ENCODE results near the gene SPAG16.

The SPAG16 gene

DNA sequence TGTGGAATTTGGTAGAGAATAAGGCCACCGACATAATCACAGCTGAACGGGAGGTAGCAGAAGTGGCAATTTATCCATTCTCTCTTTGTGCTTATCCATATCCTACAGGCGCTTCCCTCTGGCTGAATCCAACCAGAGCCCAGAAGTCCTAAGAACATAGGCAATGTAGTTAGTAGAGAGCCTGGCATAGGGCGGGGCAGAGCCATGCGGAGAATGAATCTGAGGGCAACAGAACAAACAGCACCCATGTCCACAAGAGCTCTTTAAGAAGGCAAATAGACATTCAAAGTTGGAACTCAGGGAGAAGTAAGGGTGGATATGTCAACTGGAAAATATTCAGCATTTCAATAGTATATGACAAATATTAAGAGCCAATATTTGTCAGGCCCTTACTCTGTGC, 820.7 kb downstream of the SPAG16 start:
- TF ChIP-seq, protein P1, sequence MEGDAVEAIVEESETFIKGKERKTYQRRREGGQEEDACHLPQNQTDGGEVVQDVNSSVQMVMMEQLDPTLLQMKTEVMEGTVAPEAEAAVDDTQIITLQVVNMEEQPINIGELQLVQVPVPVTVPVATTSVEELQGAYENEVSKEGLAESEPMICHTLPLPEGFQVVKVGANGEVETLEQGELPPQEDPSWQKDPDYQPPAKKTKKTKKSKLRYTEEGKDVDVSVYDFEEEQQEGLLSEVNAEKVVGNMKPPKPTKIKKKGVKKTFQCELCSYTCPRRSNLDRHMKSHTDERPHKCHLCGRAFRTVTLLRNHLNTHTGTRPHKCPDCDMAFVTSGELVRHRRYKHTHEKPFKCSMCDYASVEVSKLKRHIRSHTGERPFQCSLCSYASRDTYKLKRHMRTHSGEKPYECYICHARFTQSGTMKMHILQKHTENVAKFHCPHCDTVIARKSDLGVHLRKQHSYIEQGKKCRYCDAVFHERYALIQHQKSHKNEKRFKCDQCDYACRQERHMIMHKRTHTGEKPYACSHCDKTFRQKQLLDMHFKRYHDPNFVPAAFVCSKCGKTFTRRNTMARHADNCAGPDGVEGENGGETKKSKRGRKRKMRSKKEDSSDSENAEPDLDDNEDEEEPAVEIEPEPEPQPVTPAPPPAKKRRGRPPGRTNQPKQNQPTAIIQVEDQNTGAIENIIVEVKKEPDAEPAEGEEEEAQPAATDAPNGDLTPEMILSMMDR (conservative IDR thresholded peaks at IDR 0.05), result no peak
- H3K27ac ChIP-seq, result no peak overlapping the region

DNA sequence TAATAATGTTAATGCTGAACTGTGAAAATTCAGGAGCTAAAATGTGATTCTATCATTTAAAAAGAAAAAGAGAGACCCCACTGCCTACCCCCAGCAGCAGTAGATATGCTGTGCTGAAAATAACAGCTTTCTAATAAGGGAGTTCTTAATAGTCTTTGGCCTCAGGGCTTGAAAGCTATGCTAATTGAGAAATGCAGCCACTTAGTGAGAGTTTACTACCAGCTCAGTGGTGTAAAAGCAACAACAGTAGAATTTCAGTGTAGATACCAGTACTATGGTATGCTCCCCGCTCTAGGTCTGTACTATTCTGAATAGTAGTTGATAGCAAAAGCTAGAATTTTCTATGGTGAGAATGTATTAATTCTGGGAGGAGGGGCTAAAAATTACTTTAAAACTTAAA, 823.5 kb downstream of the SPAG16 start:
- H3K27ac ChIP-seq, result no peak overlapping the region
- TF ChIP-seq, protein P1 (conservative IDR thresholded peaks at IDR 0.05), result no peak

DNA sequence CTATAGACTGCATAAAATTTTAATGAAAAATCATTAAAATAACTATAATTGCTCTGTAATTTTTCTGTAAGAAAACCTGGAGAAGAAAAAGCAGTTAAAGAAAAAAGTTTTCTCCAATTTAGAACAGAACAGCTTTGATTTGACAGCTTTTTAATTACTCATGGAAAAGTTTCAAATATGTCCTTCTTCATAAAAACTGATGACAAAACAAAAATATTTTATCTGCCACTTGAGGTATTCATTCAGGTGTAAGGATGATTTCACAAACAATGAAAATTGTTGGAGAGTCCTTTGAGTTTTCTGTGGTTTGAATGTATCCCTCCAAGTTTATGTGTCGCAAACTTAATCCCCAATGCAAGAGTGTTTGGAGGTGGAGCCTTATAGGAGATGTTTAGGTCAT, 824.3 kb downstream of the SPAG16 start:
- H3K27ac ChIP-seq, result no peak overlapping the region
- TF ChIP-seq, protein P1 (conservative IDR thresholded peaks at IDR 0.05), result no peak

DNA sequence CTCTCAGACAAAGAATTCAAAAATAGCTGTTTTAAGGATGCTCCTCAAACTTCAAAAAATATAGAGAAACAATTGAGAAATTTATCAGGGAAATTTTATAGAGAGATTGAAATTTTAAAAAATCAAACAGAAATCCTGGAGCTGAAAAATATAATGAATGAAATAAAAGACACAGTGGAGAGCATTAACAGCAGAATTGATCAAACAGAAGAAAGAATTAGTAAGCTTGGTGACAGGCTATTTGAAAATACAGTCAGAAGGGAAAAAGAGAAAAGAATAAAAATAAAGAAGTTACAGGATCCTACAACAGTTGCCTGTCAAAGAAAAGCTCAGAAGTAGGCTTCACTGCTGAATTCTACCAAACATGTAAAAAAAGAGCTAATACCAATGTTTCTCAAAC, 832.8 kb downstream of the SPAG16 start:
- no peak overlapping the region for H3K27ac ChIP-seq
- TF ChIP-seq, protein P1 (conservative IDR thresholded peaks at IDR 0.05), result no peak

DNA sequence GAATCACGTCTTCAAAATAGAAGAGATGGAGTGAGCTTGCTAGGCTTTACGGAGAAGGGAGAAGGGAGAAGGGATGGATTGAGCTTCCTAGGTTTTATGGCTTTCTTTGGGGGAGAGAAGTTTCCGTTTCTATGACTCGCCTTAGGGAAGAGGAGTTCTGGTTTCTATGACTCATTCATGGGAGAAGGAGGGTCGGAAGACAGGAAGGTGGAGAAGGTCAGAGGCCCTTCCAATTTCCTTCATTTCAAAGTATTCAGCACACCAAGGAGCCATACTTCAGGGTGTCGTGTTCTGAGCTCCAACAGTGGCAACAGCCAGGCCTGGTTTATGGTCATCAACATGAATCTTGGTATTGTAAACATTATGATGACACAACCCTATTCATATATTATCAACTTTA, 841.9 kb downstream of the SPAG16 start:
- no peak overlapping the region for H3K27ac ChIP-seq
- TF ChIP-seq, protein P1 (conservative IDR thresholded peaks at IDR 0.05), result no peak

DNA sequence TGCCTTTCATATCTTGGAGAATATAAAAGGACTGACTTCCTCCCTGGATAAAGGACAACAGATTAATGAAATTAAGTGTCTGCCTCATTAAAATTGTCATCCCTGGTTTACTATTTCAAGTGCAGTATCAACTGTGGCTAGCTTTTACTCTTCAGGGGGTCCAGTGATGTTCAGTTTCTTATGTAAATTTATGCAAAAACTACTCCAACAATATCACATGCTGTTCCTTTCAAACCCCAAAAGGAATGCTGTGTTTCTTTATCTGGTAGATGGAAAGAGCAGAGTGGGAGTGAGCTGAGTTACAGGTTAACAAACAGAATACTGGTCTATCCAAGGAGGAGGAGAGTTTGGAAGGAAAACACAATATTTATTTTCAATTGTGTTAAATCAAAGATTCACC, 842.9 kb downstream of the SPAG16 start:
- TF ChIP-seq, protein P1 (conservative IDR thresholded peaks at IDR 0.05), result no peak
- no peak overlapping the region for H3K27ac ChIP-seq

DNA sequence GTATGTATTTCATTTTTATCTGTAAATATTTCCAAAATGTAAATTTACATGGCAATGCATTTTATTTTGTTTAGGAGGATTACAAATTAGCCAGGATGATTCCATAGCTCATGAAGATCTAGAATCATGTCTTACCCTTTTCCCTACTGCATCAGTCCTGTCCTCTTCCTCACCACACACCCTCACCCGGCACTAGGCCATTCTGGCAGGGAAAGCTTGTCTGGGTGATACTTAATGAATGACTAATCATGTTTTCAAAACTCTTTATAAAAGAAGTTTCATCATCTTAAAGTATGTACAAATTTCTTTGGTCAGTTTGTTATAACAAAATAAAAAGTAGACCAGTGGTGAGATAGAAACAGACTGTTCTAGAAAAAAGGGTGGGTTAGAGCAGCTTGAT, 843.3 kb downstream of the SPAG16 start:
- no peak overlapping the region for H3K27ac ChIP-seq
- TF ChIP-seq, protein P1 (conservative IDR thresholded peaks at IDR 0.05), result no peak

DNA sequence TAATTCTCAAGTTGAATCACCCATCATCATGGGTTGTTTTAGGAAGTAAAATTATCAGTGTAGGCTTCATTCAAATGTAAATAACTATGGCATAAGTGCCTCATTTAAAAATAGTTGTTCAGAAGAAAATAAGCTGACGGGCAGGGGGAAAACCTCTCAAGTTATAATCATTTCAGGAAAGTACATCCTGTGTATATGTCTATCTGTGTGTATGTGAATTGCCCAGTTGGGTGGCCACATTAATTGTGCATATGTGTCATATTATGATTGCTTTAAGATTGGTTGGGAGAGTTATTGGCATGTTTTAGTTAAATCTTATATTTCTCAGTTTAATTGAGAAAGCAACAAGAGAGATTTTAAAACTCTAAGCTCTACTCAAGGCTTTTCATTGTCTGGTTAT, 843.8 kb downstream of the SPAG16 start:
- TF ChIP-seq, protein P1 (conservative IDR thresholded peaks at IDR 0.05), result no peak
- no peak overlapping the region for H3K27ac ChIP-seq
